HEK293 (cell line): Measurements from ENCODE around the gene ZNF559.

Source experiments
- CTCF ChIA-PET: fragments of 350-600 bp; formaldehyde crosslinking; extraction: SDS; loops from one replicate; lab custom pipeline; 2021; ENCODE audit warnings: antibody characterized with exemption; lab: Yijun Ruan, JAX
- POLR2A ChIA-PET: fragments of 300-600 bp; formaldehyde crosslinking; extraction: SDS; loops from one replicate; lab custom pipeline; 2020; ENCODE audit warnings: antibody characterized with exemption, inconsistent platforms; lab: Yijun Ruan, JAX
- H3K27ac ChIP-seq: fragments of 200-500 bp; sonication (Bioruptor generic); 2 replicates; pipeline ENCODE4 v1.5.1; 2014; ENCODE audit warnings: low read depth, low read length, control low read depth, inconsistent platforms; ENCODE audit errors: extremely low read depth
- H3K36me3 ChIP-seq, 2 experiments: fragments of 200-500 bp in 1 of 2; sonication (Bioruptor generic) in 1 of 2; 1 replicate in 1 of 2; 2 replicates in 1 of 2; pipeline ENCODE4 v1.5.1; 2014 to 2017; ENCODE audit warnings: inconsistent platforms in 2 of 2, low read length in 2 of 2; ENCODE audit not compliant: control insufficient read depth in 2 of 2, insufficient read depth in 1 of 2
- H3K4me1 ChIP-seq: fragments of 200-500 bp; sonication (Bioruptor generic); 2 replicates; pipeline ENCODE4 v1.5.1; 2014; ENCODE audit warnings: mild to moderate bottlenecking, low read length, inconsistent platforms; ENCODE audit not compliant: control insufficient read depth, insufficient read depth
- H3K4me3 ChIP-seq: 2 replicates; pipeline ENCODE4 v1.5.1; 2011; ENCODE audit warnings: low read depth, mild to moderate bottlenecking, control low read depth, low read length, moderate library complexity
- H3K9me3 ChIP-seq: fragments of 200-500 bp; sonication (Bioruptor generic); 2 replicates; pipeline ENCODE4 v1.5.1; 2014; ENCODE audit warnings: low read depth, low read length, inconsistent platforms; ENCODE audit not compliant: control insufficient read depth, insufficient read depth
- BCL11A ChIP-seq: fragments of 450-650 bp; formaldehyde crosslinking; IDR thresholded peaks from 2 replicates; pipeline ENCODE4 v1.5.1; 2016; ENCODE audit warnings: low read depth, missing biosample characterization, missing genetic modification characterization
- EGR2 ChIP-seq: fragments of 450-650 bp; formaldehyde crosslinking; IDR thresholded peaks from 2 replicates; pipeline ENCODE4 v1.5.1; 2016; ENCODE audit warnings: low read depth, missing biosample characterization, missing genetic modification characterization
- HIC1 ChIP-seq: fragments of 450-650 bp; formaldehyde crosslinking; IDR thresholded peaks from 2 replicates; pipeline ENCODE4 v1.5.1; 2016; ENCODE audit warnings: missing biosample characterization, missing genetic modification characterization
- YY2 ChIP-seq: fragments of 450-650 bp; formaldehyde crosslinking; IDR thresholded peaks from 2 replicates; pipeline ENCODE4 v1.5.1; 2016; ENCODE audit warnings: missing biosample characterization, missing genetic modification characterization
- ZBTB44 ChIP-seq: fragments of 450-650 bp; IDR thresholded peaks from 2 replicates; pipeline ENCODE4 v1.5.1; 2018; ENCODE audit warnings: missing biosample characterization, mild to moderate bottlenecking, missing genetic modification characterization
- ZNF10 ChIP-seq: fragments of 450-650 bp; formaldehyde crosslinking; IDR thresholded peaks from 2 replicates; pipeline ENCODE4 v1.5.1; 2017; ENCODE audit warnings: missing biosample characterization, missing genetic modification characterization
- ZNF140 ChIP-seq: fragments of 450-650 bp; formaldehyde crosslinking; IDR thresholded peaks from 2 replicates; pipeline ENCODE4 v1.5.1; 2016; ENCODE audit warnings: missing biosample characterization, missing genetic modification characterization
- ZNF280D ChIP-seq: fragments of 450-650 bp; formaldehyde crosslinking; IDR thresholded peaks from 2 replicates; pipeline ENCODE4 v1.5.1; 2016; ENCODE audit warnings: missing biosample characterization, missing genetic modification characterization
- ZNF37A ChIP-seq: fragments of 450-650 bp; IDR thresholded peaks from 2 replicates; pipeline ENCODE4 v1.5.1; 2018; ENCODE audit warnings: missing biosample characterization, missing genetic modification characterization
- ZNF404 ChIP-seq: fragments of 450-650 bp; formaldehyde crosslinking; IDR thresholded peaks from 2 replicates; pipeline ENCODE4 v1.5.1; 2017; ENCODE audit warnings: missing biosample characterization, missing genetic modification characterization
- ZNF518A ChIP-seq: fragments of 450-650 bp; formaldehyde crosslinking; conservative IDR thresholded peaks from 2 replicates; pipeline ENCODE4 v1.5.1; 2016; ENCODE audit warnings: low read depth, missing biosample characterization, missing genetic modification characterization
- ZNF529 ChIP-seq: fragments of 450-650 bp; formaldehyde crosslinking; IDR thresholded peaks from 2 replicates; pipeline ENCODE4 v1.5.1; 2017; ENCODE audit warnings: missing genetic modification characterization, missing biosample characterization; ENCODE audit not compliant: insufficient replicate concordance
- ZNF530 ChIP-seq: fragments of 450-650 bp; formaldehyde crosslinking; IDR thresholded peaks from 2 replicates; pipeline ENCODE4 v1.5.1; 2016; ENCODE audit warnings: low read depth, missing biosample characterization, missing genetic modification characterization
- ZNF558 ChIP-seq: fragments of 450-650 bp; formaldehyde crosslinking; IDR thresholded peaks from 2 replicates; pipeline ENCODE4 v1.5.1; 2016; ENCODE audit warnings: missing biosample characterization, missing genetic modification characterization
- ZNF580 ChIP-seq: fragments of 450-650 bp; formaldehyde crosslinking; IDR thresholded peaks from 2 replicates; pipeline ENCODE4 v1.5.1; 2016; ENCODE audit warnings: missing biosample characterization, missing genetic modification characterization
- ZNF596 ChIP-seq: fragments of 450-650 bp; IDR thresholded peaks from 2 replicates; pipeline ENCODE4 v1.5.0; 2018; ENCODE audit warnings: missing biosample characterization, mild to moderate bottlenecking, missing genetic modification characterization, moderate library complexity
- ZNF600 ChIP-seq: fragments of 450-650 bp; formaldehyde crosslinking; IDR thresholded peaks from 2 replicates; pipeline ENCODE4 v1.5.1; 2016; ENCODE audit warnings: missing biosample characterization, missing genetic modification characterization
- ZNF624 ChIP-seq: fragments of 450-650 bp; formaldehyde crosslinking; IDR thresholded peaks from 2 replicates; pipeline ENCODE4 v1.5.1; 2017; ENCODE audit warnings: missing biosample characterization, missing genetic modification characterization
- ZNF629 ChIP-seq: fragments of 450-650 bp; formaldehyde crosslinking; IDR thresholded peaks from 2 replicates; pipeline ENCODE4 v1.5.1; 2017; ENCODE audit warnings: missing biosample characterization, missing genetic modification characterization
- ZNF645 ChIP-seq: fragments of 450-650 bp; formaldehyde crosslinking; IDR thresholded peaks from 2 replicates; pipeline ENCODE4; 2016; ENCODE audit warnings: missing biosample characterization, missing genetic modification characterization
- ZNF670 ChIP-seq: fragments of 450-650 bp; formaldehyde crosslinking; IDR thresholded peaks from 2 replicates; pipeline ENCODE4 v1.5.1; 2016; ENCODE audit warnings: missing biosample characterization, missing genetic modification characterization, low read depth
- ZNF76 ChIP-seq: fragments of 450-650 bp; formaldehyde crosslinking; IDR thresholded peaks from 2 replicates; pipeline ENCODE4; 2016; ENCODE audit warnings: low read depth, missing biosample characterization, missing genetic modification characterization, borderline replicate concordance
- ZNF777 ChIP-seq: fragments of 450-650 bp; formaldehyde crosslinking; IDR thresholded peaks from 2 replicates; pipeline ENCODE4 v1.5.1; 2017; ENCODE audit warnings: missing biosample characterization, missing genetic modification characterization, borderline replicate concordance
- ZNF837 ChIP-seq: fragments of 450-650 bp; formaldehyde crosslinking; IDR thresholded peaks from 2 replicates; pipeline ENCODE4 v1.5.1; 2016; ENCODE audit warnings: missing biosample characterization, missing genetic modification characterization

Gene ZNF559

GRCh38 chr19:9323919-9324583 lies at the start of gene ZNF559:
Gene ZNF559 (plus strand): TSS chr19:9324179. CDS start chr19:9338550, 14,371 bp downstream.
- H3K4me3 ChIP-seq = peak within 1 kb of the TSS; percentile 81
- H3K4me1 ChIP-seq = no peaks in the 10 kb centered on the region
- ChIA-PET POLR2A (interaction anchor here (0.8 to 1.1 kb wide), 3 partner anchors 15 to 445 kb away, joined by 3 to 4 read pairs (median 4); partner anchors contain the start of gene ZNF266), CTCF (interaction anchor here (0.9 to 1.3 kb wide), 4 partner anchors 12 to 263 kb away, joined by 3 to 5 read pairs (median 4); partner anchors contain the start of gene ZNF699)
- H3K9me3 ChIP-seq = peaks cover 3% of the 10 kb centered on the region; the same call in 1 of the 2 replicates
- peak within 1 kb of the TSS; percentile 41; the same call in 1 of the 2 replicates for H3K27ac ChIP-seq
- H3K36me3 ChIP-seq = peaks cover 17 to 29% of the 10 kb centered on the region in 2 experiments
- no peak for TF ChIP-seq ZNF837 (tag by site-specific recombination)
- no peak for TF ChIP-seq ZNF10
- 0 out of 2 replicates have a peak, but pooled peaks have one; percentile 32 for TF ChIP-seq ZNF280D (tag by site-specific recombination)
- no peak for TF ChIP-seq ZNF777 (tag by site-specific recombination)
- TF ChIP-seq ZNF530 (tag by site-specific recombination) = no peak
- no peak for TF ChIP-seq ZNF404 (tag by site-specific recombination)
- TF ChIP-seq ZNF140 (tag by site-specific recombination) = no peak
- TF ChIP-seq ZNF670 (tag by site-specific recombination) = no peak
- TF ChIP-seq ZNF558 (tag by site-specific recombination) = no peak
- TF ChIP-seq EGR2 = 0 out of 2 replicates have a peak, but pooled peaks have one; percentile 32
- TF ChIP-seq ZNF596 = no peak
- no peak for TF ChIP-seq ZBTB44 (tag by site-specific recombination)
- TF ChIP-seq ZNF629 (tag by site-specific recombination) = no peak; the same call in 1 of the 2 replicates
- TF ChIP-seq YY2 (tag by site-specific recombination) = peak; percentile 62
- TF ChIP-seq ZNF600 = 0 out of 2 replicates have a peak, but pooled peaks have one; percentile 61
- peak; percentile 52; the same call in 1 of the 2 replicates for TF ChIP-seq ZNF518A (tag by site-specific recombination)
- TF ChIP-seq ZNF529 (tag by site-specific recombination) = no peak
- TF ChIP-seq BCL11A (tag by site-specific recombination) = no peak
- TF ChIP-seq HIC1 (tag by site-specific recombination) = no peak
- TF ChIP-seq ZNF624 (tag by site-specific recombination) = no peak
- TF ChIP-seq ZNF37A (tag by site-specific recombination) = no peak
- TF ChIP-seq ZNF645 (tag by site-specific recombination) = no peak
- no peak for TF ChIP-seq ZNF76 (tag by site-specific recombination)
- no peak for TF ChIP-seq ZNF580 (tag by site-specific recombination)
